GM18861 (cell line): ENCODE measurements around the gene ABCG4.
A peak's percentile ranks its signal among the peaks of the same experiment; 100 is the strongest.

Experiments used
- ATAC-seq: cut with Tn5 transposase; IDR thresholded peaks from one replicate; pipeline ENCODE4 v1.9.1; 2021; ENCODE audit not compliant: unreplicated experiment

The ABCG4 gene

DNA sequence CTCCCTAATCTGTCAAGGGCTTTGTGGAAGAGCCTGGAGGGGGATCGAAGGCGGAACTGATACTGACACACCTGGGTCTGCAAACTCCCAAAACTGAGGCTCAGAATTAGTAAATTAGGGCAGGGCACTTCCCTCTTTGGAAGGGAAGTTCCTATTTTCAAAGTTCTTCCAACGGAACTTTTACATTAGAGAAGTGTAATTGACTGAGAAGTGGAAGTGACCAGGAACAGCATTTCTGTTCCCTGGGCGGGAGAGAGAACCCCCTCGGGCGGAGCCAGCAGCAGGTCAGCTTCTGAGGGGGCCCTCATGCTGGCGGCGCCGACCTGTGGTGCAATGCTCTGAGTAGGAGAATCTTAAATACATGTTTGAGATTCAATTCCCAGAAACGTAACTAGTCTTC lies 56.2 kb downstream of the ABCG4 start:
- no peak for ATAC-seq

DNA sequence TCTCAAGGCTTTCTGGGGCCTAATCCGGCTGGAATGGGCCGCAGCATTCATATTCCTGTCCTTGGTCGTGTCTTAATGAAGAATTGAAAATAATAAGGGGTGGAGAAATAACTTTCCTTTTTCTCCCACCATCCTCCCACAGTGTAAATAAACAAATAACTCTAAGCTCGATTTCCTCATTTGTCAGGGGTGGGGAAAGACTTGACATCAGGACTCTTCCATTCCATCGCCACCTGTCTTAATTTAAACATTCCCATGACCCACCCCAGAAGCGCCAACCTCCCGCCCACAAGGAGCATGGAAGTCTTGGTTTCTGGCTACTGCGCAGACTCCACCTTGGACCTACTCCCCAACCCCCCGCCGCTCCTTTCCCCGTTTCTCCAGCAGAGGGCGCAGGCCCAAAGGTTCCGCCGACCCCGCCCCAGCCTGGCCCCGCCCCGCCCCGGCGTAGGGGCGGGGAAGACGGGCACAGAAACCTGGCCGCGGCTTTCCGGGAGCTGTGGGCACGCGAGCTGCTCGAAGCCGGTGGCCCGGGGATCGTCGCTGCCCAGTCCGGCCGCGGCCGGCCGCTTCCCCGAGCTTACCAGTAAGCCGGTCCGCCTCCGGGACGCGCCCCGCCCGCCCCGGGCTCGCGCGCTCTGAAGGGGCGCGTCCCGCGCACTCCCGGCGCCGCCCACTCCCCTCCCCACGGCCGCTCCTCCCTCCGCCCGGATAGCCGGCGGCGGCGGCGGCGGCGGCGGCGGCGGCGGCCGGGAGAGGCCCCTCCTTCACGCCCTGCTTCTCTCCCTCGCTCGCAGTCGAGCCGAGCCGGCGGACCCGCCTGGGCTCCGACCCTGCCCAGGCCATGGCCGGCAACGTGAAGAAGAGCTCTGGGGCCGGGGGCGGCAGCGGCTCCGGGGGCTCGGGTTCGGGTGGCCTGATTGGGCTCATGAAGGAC lies 57.0 kb downstream of the ABCG4 start, which contains the start of gene CBL:
CBL (plus strand) TSS at position 766 of the 937 bp plus-strand sequence; CDS start at position 845, 79 bp downstream.
- peak; percentile 72 for ATAC-seq

DNA sequence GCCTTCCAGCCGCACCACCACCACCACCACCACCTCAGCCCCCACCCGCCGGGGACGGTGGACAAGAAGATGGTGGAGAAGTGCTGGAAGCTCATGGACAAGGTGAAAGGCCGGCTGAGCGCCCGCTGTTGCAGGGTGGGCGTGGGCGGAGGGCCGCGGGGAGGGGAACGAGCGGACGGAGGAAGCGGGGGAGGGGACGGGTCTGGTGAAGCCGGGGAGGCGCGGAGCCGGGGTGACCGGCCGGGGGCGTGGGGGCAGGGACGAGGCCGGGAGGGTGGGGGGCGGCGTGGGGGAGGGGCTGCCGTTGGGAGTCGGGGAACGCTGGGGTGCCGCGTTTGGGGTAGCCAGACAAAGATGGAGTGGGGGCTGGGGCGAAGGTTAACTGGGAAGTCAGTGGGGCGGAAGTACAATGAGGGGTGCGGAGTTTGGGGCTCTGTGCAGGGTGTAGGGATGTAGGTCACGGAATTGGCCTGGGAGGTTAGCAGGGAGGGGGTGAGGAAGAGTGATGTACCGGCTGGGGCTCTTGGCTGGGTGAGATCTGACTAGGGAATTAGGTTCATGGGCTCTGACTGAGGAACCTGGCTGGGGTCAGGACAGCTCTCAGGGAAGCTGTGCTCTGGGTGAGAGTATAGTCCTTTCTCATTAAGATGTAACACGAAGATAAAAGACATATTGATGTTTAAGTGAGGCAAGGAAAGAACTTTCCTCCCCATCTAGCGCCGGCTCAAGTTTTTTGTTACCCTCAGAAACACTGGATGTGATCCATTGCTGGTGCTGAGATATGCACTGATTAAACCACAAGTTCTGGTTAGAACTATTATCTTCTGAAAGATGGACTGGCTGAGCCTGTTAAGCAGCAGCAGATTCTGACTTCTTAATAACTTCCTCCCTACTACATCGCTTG lies 57.9 kb downstream of the ABCG4 start:
- ATAC-seq = no peak

DNA sequence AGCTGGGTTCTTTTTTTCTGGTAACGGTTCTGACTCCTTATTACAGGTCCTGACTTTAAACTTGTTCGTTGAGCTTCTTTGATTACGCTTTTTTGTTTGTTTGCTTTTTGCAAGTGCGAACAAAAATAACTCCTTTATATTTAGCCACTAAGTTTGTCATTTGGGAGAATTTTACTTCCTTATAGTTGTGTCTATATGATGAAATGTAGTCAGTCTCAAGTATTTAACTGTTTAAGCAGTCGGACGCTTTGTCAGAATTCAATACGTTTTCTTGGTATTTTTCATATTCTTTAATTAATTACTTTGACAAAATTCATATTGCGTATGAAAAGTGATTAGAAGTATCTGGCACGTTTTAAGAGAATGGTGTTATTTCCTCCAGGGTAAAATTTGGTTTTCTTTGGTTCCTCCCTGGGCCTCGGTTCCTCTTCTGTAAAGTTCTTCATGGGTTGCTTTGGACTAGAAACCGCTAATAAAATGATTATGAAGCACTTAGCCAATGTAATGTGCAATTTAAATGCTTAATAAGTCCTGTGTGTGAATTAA lies 58.6 kb downstream of the ABCG4 start:
- no peak for ATAC-seq

DNA sequence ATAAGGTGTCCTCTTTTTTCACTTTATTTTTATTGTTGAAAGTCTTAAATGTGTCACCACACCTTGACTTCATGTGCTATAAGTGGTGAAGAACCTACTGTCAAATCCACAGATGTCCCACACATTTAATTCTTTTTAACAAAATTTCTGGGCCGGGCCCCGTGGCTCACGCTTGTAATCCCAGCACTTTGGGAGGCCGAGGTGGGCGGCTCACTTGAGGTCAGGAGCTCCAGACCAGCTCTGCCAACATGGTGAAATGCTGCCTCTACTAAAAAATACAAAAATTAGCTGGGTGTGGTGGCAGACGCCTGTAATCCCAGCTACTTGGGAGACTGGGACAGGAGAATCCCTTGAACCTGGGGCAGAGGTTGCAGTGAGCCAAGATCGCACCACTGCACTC lies 60.3 kb downstream of the ABCG4 start:
- ATAC-seq = no peak

DNA sequence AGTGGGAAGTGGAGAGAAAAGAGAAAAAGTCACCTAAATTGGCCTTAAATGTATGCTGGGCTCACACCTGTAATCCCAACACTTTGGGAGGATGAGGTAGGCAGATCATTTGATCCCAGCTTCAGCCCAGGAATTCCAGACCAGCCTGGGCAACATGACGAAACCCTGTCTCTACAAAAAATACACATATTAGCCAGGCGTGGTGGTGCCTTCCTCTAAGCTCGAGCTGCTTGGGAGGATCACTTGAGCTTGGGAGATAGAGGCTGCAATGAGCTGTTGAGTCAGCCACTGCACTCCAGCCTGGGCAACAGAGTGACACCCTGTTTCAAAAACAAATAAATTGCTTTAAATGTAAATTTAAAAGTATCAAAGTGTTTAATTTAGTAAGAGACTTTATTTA lies 61.2 kb downstream of the ABCG4 start:
- no peak for ATAC-seq
